GM12874 (cell line): Measurements from ENCODE around the gene TMEM17.

Experiments
- CTCF ChIP-seq: IDR thresholded peaks from 2 replicates; pipeline ENCODE4 v1.5.1; 2011; ENCODE audit warnings: low read depth, mild to moderate bottlenecking, control low read depth, low read length, moderate library complexity; ENCODE audit not compliant: insufficient read depth

TMEM17 gene

GRCh38 chr2:62526531-62527381 is 20.8 kb upstream of the TMEM17 start:
- TF ChIP-seq CTCF = no peak

- TF ChIP-seq CTCF = no peak
Observed at GRCh38 chr2:62525549-62526269, 19.7 kb upstream of the TMEM17 start.

GRCh38 chr2:62524293-62524941 is 18.4 kb upstream of the TMEM17 start:
- no peak for TF ChIP-seq CTCF

GRCh38 chr2:62512384-62512783 is 6.4 kb upstream of the TMEM17 start:
- no peak for TF ChIP-seq CTCF

GRCh38 chr2:62511636-62512035 is 5.6 kb upstream of the TMEM17 start:
- no peak for TF ChIP-seq CTCF

GRCh38 chr2:62506421-62506750 is 391 bp upstream of the TMEM17 start:
- TF ChIP-seq CTCF = no peak

- no peak for TF ChIP-seq CTCF
Observed at GRCh38 chr2:62505109-62505749, 766 bp downstream of the TMEM17 start.
